ENCODE data around the gene C12orf42. TPM values are rescaled to one million over a fixed set of nuclear protein-coding genes. Genes with fewer than 3 reads are reported as not detected.
"Not testable (repeated sequence)": the region's sequence is repeated elsewhere in the genome, so short reads cannot be mapped to it uniquely, and the experiment has no call there.

Gene C12orf42
- total RNA-seq, 1 donor from 2014 or later: 1.2 TPM

DNA sequence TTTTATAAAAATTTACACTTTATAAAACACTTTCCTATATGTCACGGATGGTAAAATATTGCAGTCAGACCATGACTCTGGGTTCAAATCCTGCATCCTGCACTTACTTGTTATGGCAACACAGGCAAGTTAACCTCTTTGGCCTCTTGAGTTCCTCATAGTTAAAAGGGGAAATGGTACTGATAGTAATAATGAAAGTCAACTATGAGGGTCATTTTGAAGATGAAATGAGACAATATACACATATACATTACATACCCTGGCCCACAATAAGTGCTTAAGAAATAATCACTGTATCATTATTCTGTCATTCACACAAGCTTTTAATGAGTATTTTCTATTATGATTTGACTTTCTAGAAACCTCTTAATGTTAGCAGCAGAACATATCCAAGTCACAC lies 64.4 kb downstream of the C12orf42 start:
- FAIRE-seq: no peak
- no peak for DNase-seq (ENCODE audit: low spot score in 2 of 2)

DNA sequence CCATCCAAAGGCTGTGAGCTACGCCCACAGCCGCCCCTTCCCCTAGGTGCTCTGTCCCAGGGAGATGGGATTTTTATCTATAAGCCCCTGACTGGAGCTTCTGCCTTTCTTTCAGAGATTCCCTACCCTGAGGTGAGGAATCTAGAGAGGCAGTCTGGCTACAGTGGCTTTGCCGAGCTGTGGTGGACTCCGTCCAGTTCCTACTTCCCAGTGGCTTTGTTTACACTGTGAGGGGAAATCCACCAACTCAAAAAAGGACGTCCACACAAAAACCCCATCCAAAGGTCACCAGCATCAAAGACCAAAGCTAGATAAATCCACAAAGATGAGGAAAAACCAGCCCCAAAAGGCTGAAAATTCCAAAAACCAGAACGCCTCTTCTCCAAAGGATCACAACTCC lies 70.1 kb downstream of the C12orf42 start:
- not testable (repeated sequence) for FAIRE-seq; DNase-seq (ENCODE audit: low spot score in 2 of 2)

DNA sequence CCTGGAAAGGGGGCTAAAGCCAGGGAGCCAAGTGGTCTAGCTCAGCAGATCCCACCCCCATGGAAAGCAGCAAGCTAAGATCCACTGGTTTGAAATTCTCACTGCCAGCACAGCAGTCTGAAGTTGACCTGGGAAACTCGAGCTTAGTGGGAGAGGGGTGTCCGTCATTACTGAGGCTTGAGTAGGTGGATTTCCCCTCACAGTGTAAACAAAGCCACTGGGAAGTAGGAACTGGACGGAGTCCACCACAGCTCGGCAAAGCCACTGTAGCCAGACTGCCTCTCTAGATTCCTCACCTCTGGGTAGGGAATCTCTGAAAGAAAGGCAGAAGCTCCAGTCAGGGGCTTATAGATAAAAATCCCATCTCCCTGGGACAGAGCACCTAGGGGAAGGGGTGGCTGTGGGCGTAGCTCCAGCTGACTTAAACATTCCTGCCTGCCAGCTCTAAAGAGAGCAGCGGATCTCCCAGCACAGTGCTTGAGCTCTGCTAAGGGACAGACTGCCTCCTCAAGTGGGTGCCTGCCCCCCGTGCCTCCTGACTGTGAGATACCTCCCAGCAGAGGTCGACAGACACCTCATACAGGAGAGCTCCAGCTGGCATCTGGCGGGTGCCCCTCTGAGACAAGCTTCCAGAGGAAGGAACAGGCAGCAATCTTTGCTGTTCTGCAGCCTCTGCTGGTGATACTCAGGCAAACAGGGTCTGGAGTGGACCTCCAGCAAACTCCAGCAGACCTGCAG lies 70.8 kb downstream of the C12orf42 start:
- not testable (repeated sequence) for DNase-seq (ENCODE audit: low spot score in 2 of 2)

DNA sequence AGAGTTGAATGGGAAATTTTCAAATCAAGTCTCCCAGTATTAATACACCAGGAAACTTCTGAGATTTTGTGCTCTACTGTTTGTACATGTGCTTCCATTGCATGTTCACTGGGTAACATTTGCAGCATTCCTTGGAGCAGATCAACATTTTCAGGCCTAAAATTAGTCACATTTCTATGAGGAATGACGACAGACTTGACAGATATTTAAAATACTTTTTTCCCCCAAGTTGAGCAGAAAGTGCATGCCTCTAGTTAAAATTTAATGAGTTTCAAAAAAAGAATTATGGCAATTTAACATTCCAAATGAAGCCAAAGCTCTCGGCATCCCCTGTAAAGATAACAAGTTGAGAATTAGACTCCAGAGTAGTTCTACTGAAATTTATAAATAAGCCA lies 72.3 kb downstream of the C12orf42 start:
- DNase-seq (ENCODE audit: low spot score in 2 of 2) (no peak), FAIRE-seq (no peak)

More for the DNA sequence above, 70.8 kb downstream of the C12orf42 start:
- not testable (repeated sequence) for FAIRE-seq

DNA sequence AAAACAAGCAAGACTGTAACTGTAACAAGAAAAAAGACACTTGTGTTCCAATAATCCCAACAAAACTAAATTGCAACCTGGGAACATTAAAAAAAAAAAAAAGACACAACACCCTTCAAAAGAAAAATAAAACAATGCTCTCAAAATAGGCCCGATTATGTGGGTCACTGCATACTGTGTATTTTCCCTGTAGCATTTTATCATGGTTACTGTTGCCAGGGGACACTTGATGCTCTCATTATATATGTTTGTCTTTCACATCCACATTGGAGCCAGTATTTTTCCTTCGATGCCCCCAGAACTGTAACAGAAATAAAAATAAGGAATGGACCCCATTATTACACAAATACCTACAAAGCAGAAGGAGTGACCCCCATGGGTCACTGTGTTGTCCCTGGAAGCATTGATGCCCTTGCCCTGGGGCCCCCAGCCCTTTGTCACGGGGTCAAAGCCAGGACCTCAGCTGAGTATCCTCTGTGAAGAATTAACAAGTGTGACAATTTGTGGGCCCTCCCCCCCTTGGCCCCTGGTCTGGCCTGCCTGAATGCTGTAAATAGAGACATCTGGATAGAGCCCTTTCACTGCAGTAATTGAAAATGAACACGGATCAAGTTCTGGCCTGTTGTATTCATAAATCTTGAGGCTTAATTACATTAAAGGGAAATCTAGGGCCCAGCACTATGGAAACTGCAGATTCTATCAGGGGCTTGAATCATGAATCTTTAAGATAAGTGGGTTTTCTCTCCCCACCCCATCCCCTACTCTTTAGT lies 72.8 kb downstream of the C12orf42 start:
- FAIRE-seq: no peak
- DNase-seq (ENCODE audit: low spot score in 2 of 2): no peak

DNA sequence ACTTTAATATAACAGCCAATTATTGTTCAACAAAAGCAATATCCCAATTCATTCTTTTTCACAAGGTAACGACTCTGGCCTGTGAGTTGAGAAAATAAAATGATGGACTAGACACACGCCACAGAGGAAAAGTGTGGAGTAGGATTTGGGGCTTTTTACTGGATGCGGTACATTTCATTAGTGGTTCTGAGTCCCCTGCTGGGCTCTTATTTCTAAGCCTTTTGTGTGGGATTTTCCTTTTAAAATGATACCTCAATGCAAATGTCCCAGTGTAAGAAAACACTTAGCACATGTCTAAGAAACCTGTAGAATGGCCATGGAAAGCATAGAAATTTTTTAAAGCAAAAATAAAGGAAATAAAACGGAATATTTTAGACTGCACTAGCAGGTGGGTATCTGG lies 73.4 kb downstream of the C12orf42 start:
- DNase-seq (ENCODE audit: low spot score in 2 of 2) (no peak), FAIRE-seq (no peak)

DNA sequence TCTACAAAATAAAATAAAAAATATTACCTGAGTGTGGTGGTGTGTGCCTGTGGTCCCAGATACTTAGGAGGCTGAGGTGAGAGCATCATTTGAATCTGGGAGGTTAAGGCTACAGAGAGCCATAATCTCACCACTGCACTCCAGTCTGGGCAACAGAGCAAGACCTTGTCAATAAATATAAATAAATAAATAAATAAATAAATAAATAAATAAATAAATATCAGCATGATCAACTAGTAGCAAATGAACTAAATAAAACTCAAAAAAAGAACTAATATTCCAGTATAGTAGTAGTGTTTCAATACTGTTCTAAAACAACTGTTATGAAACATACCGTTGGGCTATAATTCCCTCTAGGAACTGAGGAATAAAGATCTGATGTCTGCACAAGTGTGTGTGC lies 74.4 kb downstream of the C12orf42 start:
- no peak for FAIRE-seq
- DNase-seq (ENCODE audit: low spot score in 2 of 2): no peak

DNA sequence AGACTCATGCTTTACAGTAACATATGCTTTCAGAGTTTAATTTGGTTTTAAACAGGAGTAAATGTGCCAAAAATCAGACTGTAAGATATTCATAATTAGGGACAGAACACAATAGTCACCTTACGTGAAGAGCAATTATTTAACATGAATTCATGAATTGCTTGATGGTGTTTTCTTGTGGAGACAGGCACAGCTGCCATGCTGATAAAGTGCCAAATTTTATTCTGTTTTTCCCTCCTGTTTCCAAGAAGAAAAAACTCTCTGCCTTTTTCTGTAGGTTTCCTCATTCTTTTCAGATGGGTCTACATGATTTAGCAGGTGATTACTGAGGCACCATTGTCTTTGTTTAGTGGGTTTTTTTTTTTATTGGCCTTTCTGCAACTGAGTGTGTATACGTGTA lies 80.1 kb downstream of the C12orf42 start:
- no peak for DNase-seq (ENCODE audit: low spot score in 2 of 2)

DNA sequence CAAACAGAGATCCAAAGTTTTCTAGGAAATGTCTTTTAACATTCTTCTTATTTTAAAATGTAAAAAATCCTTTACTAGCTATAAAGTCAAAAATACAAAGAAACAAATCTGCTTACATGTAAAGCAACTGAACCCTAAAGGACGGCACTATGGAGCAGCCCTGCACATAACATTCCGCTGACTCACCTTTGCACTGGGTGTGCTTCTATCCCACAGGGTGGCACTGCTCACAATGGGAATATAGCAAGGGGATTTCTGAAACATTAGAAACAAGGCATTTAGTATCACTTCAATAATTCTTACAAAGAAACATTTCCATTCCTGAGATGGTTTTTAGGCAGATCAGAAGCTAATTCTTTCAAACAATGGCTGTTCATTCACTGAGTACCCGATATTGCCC lies 94.3 kb downstream of the C12orf42 start:
- no peak for FAIRE-seq
- DNase-seq (ENCODE audit: low spot score in 2 of 2): no peak

More for the DNA sequence above, 80.1 kb downstream of the C12orf42 start:
- no peak for FAIRE-seq

DNA sequence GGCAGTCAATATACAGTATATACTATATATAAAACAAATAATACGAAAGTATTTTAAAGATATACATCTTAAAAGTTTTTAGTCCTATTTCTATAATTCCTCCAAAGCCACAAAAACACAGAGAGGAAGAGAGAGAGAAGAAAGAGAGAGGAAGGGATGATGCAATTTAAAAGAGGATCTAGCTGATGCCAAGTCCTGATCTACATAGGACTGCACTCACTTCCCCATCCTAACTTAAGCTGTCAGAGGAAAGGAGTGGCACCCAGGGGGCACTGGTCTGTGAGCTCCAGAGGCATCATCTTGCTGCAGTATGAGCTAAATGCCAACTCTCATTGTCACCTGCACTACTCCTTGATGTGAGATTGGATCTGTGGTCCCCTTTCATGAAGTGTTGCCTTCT lies 95.8 kb downstream of the C12orf42 start:
- FAIRE-seq: no peak

DNA sequence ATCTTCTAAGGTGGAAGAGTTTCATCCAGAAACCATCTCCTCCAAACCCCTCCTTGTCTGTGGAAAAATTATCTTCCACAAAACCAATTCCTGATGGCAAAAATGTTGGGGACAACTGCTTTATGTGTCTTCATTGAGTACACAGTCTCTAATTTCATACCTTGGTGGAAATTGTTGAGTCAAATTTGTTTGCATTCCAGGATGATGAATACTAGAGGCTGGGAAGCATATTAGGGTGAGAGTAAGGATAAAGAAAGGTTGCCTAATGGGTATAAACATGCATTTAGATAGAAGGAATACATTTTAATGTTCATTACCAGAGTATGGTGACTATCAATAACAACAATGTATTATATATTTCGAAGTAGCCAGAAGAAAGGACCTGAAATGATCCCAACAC lies 98.2 kb downstream of the C12orf42 start:
- FAIRE-seq: no peak
- DNase-seq (ENCODE audit: low spot score in 2 of 2): no peak

More for the DNA sequence above, 95.8 kb downstream of the C12orf42 start:
- DNase-seq (ENCODE audit: low spot score in 2 of 2): no peak

DNA sequence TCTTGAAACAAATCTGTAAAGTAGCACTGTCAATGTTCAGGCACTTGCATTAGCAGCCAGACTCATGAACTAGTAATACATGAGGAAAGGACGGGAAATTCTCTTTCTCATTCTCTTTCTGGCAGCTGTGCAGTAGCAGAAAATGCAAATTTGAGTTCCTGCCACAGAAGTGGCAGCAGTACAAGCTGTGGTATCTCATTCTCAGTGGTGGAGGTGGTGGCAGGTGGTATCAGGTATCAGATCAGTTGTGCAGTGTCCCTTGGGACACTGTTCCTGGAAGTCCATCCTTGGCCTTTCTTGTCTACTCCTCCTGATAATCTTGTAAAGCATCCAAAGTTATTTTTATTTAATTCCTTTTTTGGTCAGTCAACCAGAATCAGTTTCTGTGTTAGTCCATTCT lies 103.0 kb downstream of the C12orf42 start:
- FAIRE-seq (no peak), DNase-seq (ENCODE audit: low spot score in 2 of 2) (no peak)

DNA sequence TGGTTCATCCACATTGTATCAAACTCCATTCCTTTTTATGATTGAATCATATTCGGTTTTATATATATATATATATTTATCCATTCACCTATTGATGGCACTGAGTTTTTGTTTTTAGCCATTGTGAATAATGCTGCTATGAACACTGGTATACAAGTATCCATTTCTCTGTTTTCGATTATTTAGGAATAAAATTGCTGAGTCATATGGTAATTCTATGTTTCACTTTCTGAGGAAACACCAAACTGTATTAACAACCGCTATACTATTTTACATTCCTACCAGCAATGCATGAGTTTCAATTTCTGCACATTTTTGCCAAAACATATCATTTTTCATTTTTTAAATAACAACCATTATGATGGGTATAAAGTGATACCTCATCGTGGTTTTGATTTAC lies 104.7 kb downstream of the C12orf42 start:
- FAIRE-seq (no peak), DNase-seq (ENCODE audit: low spot score in 2 of 2) (no peak)

DNA sequence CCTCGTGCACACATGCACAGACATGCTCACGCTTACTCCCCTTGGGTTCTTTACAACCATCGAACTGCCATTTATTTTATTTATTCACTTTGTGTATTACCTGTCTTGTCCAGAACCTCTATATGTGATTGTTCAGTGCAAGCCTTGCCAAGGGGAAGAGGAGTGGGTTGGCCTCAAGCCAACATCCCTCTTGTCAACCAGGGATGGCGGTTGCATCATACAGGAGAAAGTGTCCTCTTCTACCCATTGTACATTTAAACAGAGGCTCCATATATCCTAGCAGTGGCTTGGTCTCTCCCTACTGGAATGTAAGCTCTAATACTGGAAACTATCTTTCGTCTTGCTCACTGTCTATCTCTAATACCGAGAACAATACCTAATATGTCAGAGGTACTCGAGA lies 108.4 kb downstream of the C12orf42 start:
- DNase-seq (ENCODE audit: low spot score in 2 of 2): no peak
- FAIRE-seq: no peak

DNA sequence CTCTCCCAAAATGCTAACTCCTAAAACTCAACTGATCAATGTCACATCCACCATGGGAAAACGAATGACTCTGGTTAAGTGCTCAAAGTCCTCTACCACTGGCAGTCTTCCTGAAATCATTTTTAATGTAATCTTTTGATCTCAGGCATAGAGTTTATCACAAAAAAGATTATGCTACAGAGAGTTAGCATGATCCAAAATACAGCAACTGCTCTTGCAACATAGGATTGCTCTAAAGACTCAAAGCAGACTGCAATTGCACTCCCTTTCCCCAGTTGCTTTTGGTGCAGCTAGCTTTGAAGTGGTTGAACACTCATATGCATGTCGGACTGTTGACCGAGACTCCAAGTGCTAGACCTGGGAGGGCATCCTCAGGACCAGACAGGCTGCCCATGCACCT lies 109.3 kb downstream of the C12orf42 start:
- no peak for FAIRE-seq
- no peak for DNase-seq (ENCODE audit: low spot score in 2 of 2)

DNA sequence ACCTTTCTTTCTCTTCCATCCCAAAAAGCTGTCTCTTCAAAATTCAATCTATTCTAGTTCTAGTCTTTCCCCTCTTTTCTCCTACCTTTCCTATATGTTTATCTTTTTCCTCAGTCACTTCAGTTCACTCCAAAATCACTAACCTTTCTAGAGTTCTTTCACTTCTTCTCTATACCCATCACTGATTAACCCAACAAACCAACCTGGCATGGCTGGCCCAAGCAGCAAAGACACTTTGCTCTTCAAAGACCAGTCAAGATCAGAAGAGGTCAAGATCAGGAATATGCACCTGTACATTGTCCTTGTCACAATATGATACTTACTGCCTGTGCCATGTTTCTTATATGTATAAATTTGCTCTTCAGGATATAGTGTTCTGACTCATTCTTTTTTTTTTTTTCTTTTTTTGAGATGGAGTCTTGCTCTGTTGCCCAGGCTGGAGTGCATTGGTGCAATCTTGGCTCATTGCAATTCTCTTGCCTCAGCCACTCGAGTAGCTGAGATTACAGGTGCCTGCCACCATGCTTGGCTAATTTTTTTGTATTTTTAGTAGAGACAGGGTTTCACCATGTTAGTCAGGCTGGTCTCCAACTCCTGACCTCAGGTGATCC lies 112.9 kb downstream of the C12orf42 start:
- DNase-seq (ENCODE audit: low spot score in 2 of 2) (no peak), FAIRE-seq (no peak)

DNA sequence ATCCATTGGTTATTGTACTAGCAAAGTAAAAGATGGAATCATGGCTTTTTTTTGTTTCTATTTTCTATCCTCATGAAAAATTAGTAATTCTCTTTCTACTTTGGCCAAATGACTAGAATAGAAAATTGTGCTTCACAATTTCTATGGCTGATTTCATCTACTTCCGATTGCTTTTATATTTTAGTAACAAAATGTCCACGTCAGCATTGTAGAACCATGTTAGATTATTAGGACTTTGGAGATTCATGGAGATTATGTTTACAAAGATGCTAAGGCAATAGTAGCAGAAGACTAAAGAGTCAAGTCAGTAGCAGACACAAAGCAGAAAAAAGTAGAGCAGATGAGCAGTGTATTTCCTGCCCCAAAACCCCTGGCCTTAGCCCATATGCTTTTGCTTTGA lies 113.6 kb downstream of the C12orf42 start:
- FAIRE-seq (no peak), DNase-seq (ENCODE audit: low spot score in 2 of 2) (no peak)

DNA sequence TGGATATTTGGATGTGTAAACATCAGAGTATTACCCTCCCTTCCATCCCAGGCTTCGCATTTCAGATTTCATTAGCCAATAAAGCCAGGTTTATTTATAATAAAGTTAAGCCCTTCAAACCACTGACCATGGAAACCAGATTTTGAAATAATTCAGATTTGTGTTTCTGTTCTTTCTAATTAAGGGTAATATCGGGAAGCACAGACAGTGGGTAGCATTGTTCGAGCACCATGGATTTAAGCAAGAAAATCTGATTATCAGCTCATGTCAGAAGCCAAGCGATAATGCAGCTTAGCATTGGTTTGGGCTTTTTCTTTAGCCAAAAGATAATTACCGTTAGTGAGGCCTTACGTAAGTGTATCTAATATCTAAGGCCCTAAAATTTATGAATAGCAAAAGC lies 116.1 kb downstream of the C12orf42 start:
- FAIRE-seq: no peak
- no peak for DNase-seq (ENCODE audit: low spot score in 2 of 2)

DNA sequence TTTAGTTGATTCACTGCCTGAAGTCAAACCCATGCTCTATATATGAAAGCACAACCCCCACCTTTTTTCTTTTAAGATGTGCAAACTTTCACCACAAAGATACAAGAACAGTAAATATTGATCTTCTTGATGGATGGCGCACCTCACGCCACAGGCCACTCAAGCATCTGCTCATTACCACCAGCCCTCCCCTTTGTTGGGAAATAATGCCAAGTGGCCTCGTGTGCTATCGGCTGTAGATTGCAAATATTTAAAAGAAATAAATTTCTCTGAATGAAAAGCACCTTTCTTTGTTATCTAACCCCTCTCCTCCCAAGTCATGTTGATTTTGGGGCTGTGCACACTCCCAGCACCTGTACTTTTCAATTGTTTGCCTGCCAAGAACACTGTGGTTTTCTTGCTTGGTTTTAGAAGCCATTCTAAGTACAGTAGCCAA lies 122.7 kb downstream of the C12orf42 start:
- DNase-seq (ENCODE audit: low spot score in 2 of 2) (no peak), FAIRE-seq (no peak)

DNA sequence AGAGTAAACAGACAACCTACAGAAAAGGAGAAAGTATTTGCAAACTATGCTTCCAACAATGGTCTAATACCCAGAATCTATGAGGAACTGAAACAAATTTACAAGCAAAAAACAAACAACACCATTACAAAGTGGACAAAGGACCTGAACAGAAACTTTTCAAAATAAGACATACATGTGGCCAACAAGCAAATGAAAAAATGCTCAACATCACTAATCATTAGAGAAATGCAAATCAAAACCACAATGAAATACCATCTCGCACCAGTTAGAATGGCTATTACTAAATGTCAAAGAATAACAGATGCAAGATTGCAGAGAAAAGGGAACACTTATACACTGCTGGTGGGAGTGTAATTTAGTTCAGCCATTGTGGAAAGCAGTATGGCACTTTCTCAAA lies 125.8 kb downstream of the C12orf42 start:
- DNase-seq (ENCODE audit: low spot score in 2 of 2) (no peak), FAIRE-seq (no peak)

DNA sequence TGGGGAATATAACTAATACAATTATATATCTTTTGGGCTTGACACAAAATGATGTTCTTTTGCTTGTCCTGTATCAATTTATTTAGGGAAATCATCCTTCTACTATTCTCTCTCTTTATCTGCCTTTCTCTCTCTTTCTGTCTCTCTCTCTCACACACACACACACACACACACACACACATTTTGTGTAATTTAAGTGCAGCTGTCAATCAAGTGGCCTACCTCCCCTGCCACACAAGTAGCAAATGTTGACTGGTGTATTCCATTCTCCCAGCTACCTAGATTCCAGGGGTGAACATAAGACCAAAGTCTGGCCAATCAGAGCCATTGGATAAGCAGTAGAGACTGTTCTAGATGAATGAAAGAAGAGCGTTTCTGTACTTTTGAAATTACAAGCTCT lies 127.6 kb downstream of the C12orf42 start:
- FAIRE-seq: no peak

More for the DNA sequence above, 127.6 kb downstream of the C12orf42 start:
- no peak for DNase-seq (ENCODE audit: low spot score in 2 of 2)

Data from frontal cortex (tissue), 4 donors.